Liver (tissue), 3 donors: ENCODE measurements around the gene TBC1D13.

Source experiments
- RXRA ChIP-seq, 2 donors: IDR thresholded peaks; 2 replicates each; pipeline ENCODE4 v1.6.1; 2017 to 2018; ENCODE audit warnings: antibody characterized with exemption in 2 of 2, mild to moderate bottlenecking in 1 of 2
- TF ChIP-seq, protein P1 (sequence below): fragments of 150-350 bp; IDR thresholded peaks from 2 replicates; pipeline ENCODE4 v1.5.1; 2017; ENCODE audit warnings: improper control_type of control experiment, low read depth, low read length; ENCODE audit not compliant: missing input control
- TF ChIP-seq, protein P2 (sequence below): IDR thresholded peaks from 2 replicates; pipeline ENCODE4 v1.6.1; 2016; ENCODE audit warnings: antibody characterized with exemption
- TF ChIP-seq, protein P3 (sequence below): IDR thresholded peaks from 2 replicates; pipeline ENCODE4 v1.6.1; 2016; ENCODE audit warnings: antibody characterized with exemption, mild to moderate bottlenecking
- donor health status: healthy.
- donor health status: healthy.

DNA sequence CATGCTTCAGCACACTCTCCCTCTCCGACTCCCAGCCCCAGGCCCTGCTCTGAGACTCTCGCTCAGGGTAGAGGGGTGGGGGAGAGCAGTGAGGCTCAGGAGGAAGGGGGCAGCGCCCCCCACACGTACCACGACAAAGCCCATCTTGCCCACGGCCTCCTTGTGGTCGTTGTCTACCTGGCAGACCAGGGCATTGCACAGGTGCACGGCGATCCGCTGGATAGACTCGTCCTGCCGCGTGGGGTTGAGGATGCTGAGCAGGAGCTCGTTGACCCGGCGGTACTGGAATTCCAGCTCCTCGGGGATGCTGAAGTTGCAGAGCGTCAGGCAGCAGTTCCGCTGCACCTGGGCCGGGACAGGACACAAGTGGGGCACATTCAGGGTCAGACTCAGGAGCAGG, 44.7 kb upstream of the TBC1D13 start:
- TF ChIP-seq, protein P1, sequence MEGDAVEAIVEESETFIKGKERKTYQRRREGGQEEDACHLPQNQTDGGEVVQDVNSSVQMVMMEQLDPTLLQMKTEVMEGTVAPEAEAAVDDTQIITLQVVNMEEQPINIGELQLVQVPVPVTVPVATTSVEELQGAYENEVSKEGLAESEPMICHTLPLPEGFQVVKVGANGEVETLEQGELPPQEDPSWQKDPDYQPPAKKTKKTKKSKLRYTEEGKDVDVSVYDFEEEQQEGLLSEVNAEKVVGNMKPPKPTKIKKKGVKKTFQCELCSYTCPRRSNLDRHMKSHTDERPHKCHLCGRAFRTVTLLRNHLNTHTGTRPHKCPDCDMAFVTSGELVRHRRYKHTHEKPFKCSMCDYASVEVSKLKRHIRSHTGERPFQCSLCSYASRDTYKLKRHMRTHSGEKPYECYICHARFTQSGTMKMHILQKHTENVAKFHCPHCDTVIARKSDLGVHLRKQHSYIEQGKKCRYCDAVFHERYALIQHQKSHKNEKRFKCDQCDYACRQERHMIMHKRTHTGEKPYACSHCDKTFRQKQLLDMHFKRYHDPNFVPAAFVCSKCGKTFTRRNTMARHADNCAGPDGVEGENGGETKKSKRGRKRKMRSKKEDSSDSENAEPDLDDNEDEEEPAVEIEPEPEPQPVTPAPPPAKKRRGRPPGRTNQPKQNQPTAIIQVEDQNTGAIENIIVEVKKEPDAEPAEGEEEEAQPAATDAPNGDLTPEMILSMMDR, result no peak
- TF ChIP-seq, protein P2, sequence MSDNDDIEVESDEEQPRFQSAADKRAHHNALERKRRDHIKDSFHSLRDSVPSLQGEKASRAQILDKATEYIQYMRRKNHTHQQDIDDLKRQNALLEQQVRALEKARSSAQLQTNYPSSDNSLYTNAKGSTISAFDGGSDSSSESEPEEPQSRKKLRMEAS, result no peak
- no peak for TF ChIP-seq RXRA (IDR thresholded peaks at IDR 0.05)
- TF ChIP-seq, protein P3, sequence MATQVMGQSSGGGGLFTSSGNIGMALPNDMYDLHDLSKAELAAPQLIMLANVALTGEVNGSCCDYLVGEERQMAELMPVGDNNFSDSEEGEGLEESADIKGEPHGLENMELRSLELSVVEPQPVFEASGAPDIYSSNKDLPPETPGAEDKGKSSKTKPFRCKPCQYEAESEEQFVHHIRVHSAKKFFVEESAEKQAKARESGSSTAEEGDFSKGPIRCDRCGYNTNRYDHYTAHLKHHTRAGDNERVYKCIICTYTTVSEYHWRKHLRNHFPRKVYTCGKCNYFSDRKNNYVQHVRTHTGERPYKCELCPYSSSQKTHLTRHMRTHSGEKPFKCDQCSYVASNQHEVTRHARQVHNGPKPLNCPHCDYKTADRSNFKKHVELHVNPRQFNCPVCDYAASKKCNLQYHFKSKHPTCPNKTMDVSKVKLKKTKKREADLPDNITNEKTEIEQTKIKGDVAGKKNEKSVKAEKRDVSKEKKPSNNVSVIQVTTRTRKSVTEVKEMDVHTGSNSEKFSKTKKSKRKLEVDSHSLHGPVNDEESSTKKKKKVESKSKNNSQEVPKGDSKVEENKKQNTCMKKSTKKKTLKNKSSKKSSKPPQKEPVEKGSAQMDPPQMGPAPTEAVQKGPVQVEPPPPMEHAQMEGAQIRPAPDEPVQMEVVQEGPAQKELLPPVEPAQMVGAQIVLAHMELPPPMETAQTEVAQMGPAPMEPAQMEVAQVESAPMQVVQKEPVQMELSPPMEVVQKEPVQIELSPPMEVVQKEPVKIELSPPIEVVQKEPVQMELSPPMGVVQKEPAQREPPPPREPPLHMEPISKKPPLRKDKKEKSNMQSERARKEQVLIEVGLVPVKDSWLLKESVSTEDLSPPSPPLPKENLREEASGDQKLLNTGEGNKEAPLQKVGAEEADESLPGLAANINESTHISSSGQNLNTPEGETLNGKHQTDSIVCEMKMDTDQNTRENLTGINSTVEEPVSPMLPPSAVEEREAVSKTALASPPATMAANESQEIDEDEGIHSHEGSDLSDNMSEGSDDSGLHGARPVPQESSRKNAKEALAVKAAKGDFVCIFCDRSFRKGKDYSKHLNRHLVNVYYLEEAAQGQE, result no peak
